ENCODE measurements around the gene CACNA2D3. TPM values are rescaled to one million over a fixed set of nuclear protein-coding genes. Genes with fewer than 3 reads are reported as not detected.

CACNA2D3 gene
- polyA plus RNA-seq, 1 donor from 2014 or later = 26.2 TPM

DNA sequence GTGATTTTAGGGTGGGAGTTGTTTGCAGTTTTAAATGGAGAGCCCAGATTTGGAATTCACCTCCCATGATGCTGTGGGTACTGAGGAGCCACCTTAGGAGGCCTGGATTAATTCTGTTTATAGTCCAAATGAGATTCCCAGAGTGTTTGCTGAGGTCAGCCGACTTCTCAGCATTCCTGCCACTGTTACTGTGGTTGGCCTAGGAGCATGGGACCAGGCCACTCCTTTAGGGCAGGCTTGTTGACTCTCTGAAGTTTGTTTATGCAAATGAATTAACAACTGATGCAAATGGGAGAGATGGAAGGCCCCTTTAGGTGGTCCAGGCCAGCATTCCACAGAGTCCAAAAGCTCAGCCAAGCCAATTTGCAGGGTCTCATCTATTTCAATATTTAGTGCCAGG, 46.1 kb downstream of the CACNA2D3 start:
- Histone ChIP-seq H4K20me1 (ENCODE audit: insufficient read depth) (no peaks in the 10 kb centered on the region), H2AFZ (ENCODE audit: low read depth, low read length) (no peak overlapping the region), H3K9me2 (ENCODE audit: insufficient read depth, low read length) (no peaks in the 10 kb centered on the region), H3K9ac (ENCODE audit: low read length) (no peak overlapping the region), H3K36me3 (ENCODE audit: insufficient read depth, low read length) (no peaks in the 10 kb centered on the region), H3K9me3 (ENCODE audit: low read length) (no peaks in the 10 kb centered on the region), H3K4me2 (ENCODE audit: low read length) (no peak overlapping the region), H3K4me3 (ENCODE audit: low read length) (no peak overlapping the region), H3F3A (ENCODE audit: insufficient read depth, low read length, poor library complexity, severe bottlenecking) (no peaks in the 10 kb centered on the region), H3K27ac (ENCODE audit: low read length) (no peak overlapping the region), H3K79me2 (replicated peaks; ENCODE audit: insufficient read depth, low read length) (no peaks in the 10 kb centered on the region), H3K27me3 (ENCODE audit: insufficient read depth, low read depth, low read length) (no peaks in the 10 kb centered on the region)
- TF ChIP-seq EP300 (conservative IDR thresholded peaks at IDR 0.05; ENCODE audit: poor library complexity, severe bottlenecking) = no peak
- TF ChIP-seq SMC3 (conservative IDR thresholded peaks at IDR 0.05; ENCODE audit: poor library complexity) = no peak
- TF ChIP-seq EZH2 (IDR thresholded peaks at IDR 0.05; ENCODE audit: borderline replicate concordance, insufficient read depth, low read length, poor library complexity, severe bottlenecking) = no peak
- no peak for TF ChIP-seq TAF1 (IDR thresholded peaks at IDR 0.05; ENCODE audit: low read depth)
- TF ChIP-seq RAD21 (conservative IDR thresholded peaks at IDR 0.05) = no peak
- TF ChIP-seq, protein P1, sequence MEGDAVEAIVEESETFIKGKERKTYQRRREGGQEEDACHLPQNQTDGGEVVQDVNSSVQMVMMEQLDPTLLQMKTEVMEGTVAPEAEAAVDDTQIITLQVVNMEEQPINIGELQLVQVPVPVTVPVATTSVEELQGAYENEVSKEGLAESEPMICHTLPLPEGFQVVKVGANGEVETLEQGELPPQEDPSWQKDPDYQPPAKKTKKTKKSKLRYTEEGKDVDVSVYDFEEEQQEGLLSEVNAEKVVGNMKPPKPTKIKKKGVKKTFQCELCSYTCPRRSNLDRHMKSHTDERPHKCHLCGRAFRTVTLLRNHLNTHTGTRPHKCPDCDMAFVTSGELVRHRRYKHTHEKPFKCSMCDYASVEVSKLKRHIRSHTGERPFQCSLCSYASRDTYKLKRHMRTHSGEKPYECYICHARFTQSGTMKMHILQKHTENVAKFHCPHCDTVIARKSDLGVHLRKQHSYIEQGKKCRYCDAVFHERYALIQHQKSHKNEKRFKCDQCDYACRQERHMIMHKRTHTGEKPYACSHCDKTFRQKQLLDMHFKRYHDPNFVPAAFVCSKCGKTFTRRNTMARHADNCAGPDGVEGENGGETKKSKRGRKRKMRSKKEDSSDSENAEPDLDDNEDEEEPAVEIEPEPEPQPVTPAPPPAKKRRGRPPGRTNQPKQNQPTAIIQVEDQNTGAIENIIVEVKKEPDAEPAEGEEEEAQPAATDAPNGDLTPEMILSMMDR (IDR thresholded peaks at IDR 0.05; ENCODE audit: poor library complexity, severe bottlenecking) = no peak
- TF ChIP-seq MXI1 (conservative IDR thresholded peaks at IDR 0.05; ENCODE audit: poor library complexity, severe bottlenecking) = no peak

DNA sequence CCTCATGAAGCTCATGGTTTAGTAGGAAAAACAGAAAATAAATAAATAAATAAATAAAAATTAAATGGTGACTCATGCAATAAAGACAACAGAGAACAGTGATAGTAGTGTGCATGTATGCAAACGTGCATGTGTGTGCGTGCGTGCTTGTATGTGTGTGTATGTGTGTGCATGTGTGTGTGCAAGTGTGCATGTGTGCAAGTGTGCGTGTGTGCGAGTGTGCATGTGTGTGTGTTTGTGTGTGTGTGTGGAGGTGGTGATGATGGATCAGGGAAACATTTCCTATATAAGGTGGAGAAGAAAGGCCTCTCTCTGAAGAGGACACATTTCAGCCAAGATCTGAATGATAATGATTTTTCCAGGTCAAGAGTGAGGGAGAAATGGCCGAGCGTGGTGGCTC, 47.2 kb downstream of the CACNA2D3 start:
- H3F3A ChIP-seq (ENCODE audit: insufficient read depth, low read length, poor library complexity, severe bottlenecking) = no peaks in the 10 kb centered on the region
- TF ChIP-seq, protein P1 (IDR thresholded peaks at IDR 0.05; ENCODE audit: poor library complexity, severe bottlenecking) = no peak
- TF ChIP-seq RAD21 (conservative IDR thresholded peaks at IDR 0.05) = no peak
- no peak for TF ChIP-seq EZH2 (IDR thresholded peaks at IDR 0.05; ENCODE audit: borderline replicate concordance, insufficient read depth, low read length, poor library complexity, severe bottlenecking)
- no peak for TF ChIP-seq MXI1 (conservative IDR thresholded peaks at IDR 0.05; ENCODE audit: poor library complexity, severe bottlenecking)
- TF ChIP-seq, protein P2, sequence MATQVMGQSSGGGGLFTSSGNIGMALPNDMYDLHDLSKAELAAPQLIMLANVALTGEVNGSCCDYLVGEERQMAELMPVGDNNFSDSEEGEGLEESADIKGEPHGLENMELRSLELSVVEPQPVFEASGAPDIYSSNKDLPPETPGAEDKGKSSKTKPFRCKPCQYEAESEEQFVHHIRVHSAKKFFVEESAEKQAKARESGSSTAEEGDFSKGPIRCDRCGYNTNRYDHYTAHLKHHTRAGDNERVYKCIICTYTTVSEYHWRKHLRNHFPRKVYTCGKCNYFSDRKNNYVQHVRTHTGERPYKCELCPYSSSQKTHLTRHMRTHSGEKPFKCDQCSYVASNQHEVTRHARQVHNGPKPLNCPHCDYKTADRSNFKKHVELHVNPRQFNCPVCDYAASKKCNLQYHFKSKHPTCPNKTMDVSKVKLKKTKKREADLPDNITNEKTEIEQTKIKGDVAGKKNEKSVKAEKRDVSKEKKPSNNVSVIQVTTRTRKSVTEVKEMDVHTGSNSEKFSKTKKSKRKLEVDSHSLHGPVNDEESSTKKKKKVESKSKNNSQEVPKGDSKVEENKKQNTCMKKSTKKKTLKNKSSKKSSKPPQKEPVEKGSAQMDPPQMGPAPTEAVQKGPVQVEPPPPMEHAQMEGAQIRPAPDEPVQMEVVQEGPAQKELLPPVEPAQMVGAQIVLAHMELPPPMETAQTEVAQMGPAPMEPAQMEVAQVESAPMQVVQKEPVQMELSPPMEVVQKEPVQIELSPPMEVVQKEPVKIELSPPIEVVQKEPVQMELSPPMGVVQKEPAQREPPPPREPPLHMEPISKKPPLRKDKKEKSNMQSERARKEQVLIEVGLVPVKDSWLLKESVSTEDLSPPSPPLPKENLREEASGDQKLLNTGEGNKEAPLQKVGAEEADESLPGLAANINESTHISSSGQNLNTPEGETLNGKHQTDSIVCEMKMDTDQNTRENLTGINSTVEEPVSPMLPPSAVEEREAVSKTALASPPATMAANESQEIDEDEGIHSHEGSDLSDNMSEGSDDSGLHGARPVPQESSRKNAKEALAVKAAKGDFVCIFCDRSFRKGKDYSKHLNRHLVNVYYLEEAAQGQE (IDR thresholded peaks at IDR 0.05; ENCODE audit: borderline replicate concordance) = no peak
- no peak for TF ChIP-seq SMC3 (conservative IDR thresholded peaks at IDR 0.05; ENCODE audit: poor library complexity)
- no peak for TF ChIP-seq EP300 (conservative IDR thresholded peaks at IDR 0.05; ENCODE audit: poor library complexity, severe bottlenecking)
- no peak for TF ChIP-seq POLR2AphosphoS5 (IDR thresholded peaks at IDR 0.05)
- TF ChIP-seq TAF1 (IDR thresholded peaks at IDR 0.05; ENCODE audit: low read depth) = no peak
- H3K9me2 ChIP-seq (ENCODE audit: insufficient read depth, low read length) = no peaks in the 10 kb centered on the region
- no peak overlapping the region for H3K27ac ChIP-seq (ENCODE audit: low read length)
- H2AFZ ChIP-seq (ENCODE audit: low read depth, low read length) = no peak overlapping the region
- no peaks in the 10 kb centered on the region for H4K20me1 ChIP-seq (ENCODE audit: insufficient read depth)
- H3K4me3 ChIP-seq (ENCODE audit: low read length) = no peak overlapping the region
- H3K9me3 ChIP-seq (ENCODE audit: low read length) = no peaks in the 10 kb centered on the region
- H3K79me2 ChIP-seq (replicated peaks; ENCODE audit: insufficient read depth, low read length) = no peaks in the 10 kb centered on the region
- no peak overlapping the region for H3K9ac ChIP-seq (ENCODE audit: low read length)
- H3K27me3 ChIP-seq (ENCODE audit: insufficient read depth, low read depth, low read length) = no peaks in the 10 kb centered on the region
- H3K36me3 ChIP-seq (ENCODE audit: insufficient read depth, low read length) = no peaks in the 10 kb centered on the region
- H3K4me2 ChIP-seq (ENCODE audit: low read length) = no peak overlapping the region

Data from neural cell (in vitro differentiated cells).